Liver (tissue), 9 donors: ENCODE measurements around the gene ACTR8. TPM values are rescaled to one million over a fixed set of nuclear protein-coding genes. Genes with fewer than 3 reads are reported as not detected.

Source experiments
- DNase-seq: peaks from one replicate; pipeline ENCODE4 v3.0.0-alpha.2; 2017; ENCODE audit warnings: low spot score
- H3K27ac ChIP-seq, 2 donors: one replicate each; pipeline ENCODE4 v1.7.0; 2013; ENCODE audit warnings: inconsistent platforms in 2 of 2, low read length in 2 of 2, control low read depth in 1 of 2, low read depth in 1 of 2, mild to moderate bottlenecking in 1 of 2
- H3K27me3 ChIP-seq, 4 donors: one replicate each; pipeline versions ENCODE4 v1.6.1 to v1.7.0; 2013; ENCODE audit warnings: low read length in 3 of 4, inconsistent platforms in 1 of 4, mild to moderate bottlenecking in 1 of 4, moderate library complexity in 1 of 4; ENCODE audit not compliant: control insufficient read depth in 4 of 4, insufficient read depth in 4 of 4
- H3K36me3 ChIP-seq, 4 donors: one replicate each; pipeline versions ENCODE4 v1.6.1 to v1.7.0; 2013; ENCODE audit warnings: low read length in 3 of 4, mild to moderate bottlenecking in 3 of 4, low read depth in 1 of 4, moderate library complexity in 1 of 4; ENCODE audit not compliant: control insufficient read depth in 4 of 4, insufficient read depth in 3 of 4
- H3K4me1 ChIP-seq, 4 donors: one replicate each; pipeline versions ENCODE4 v1.6.1 to v1.7.0; 2013; ENCODE audit warnings: low read length in 3 of 4, mild to moderate bottlenecking in 3 of 4, moderate library complexity in 1 of 4; ENCODE audit not compliant: control insufficient read depth in 4 of 4, insufficient read depth in 4 of 4
- H3K4me3 ChIP-seq, 3 donors: one replicate each; pipeline versions ENCODE4 v1.6.1 to v1.7.0; 2013; ENCODE audit warnings: low read length in 3 of 3, control low read depth in 1 of 3, low read depth in 1 of 3, mild to moderate bottlenecking in 1 of 3
- H3K9ac ChIP-seq, 2 donors: one replicate each; pipeline ENCODE4 v1.7.0; 2013; ENCODE audit warnings: low read length in 2 of 2, mild to moderate bottlenecking in 2 of 2, moderate library complexity in 2 of 2, control low read depth in 1 of 2, low read depth in 1 of 2
- H3K9me3 ChIP-seq, 4 donors: one replicate each; pipeline versions ENCODE4 v1.6.1 to v1.7.0; 2013; ENCODE audit warnings: low read length in 3 of 4; ENCODE audit not compliant: control insufficient read depth in 4 of 4
- EGR1 ChIP-seq, 2 donors: IDR thresholded peaks; 2 replicates each; pipeline ENCODE4 v1.6.1; 2016 to 2018; ENCODE audit warnings: antibody characterized with exemption in 2 of 2, low read depth in 2 of 2
- FOXA1 ChIP-seq: IDR thresholded peaks from 2 replicates; pipeline ENCODE4 v1.6.1; 2016; ENCODE audit warnings: antibody characterized with exemption
- FOXA2 ChIP-seq: IDR thresholded peaks from 2 replicates; pipeline ENCODE4 v1.6.1; 2016; ENCODE audit warnings: antibody characterized with exemption
- GABPA ChIP-seq, 2 donors: IDR thresholded peaks in 1 of 2; conservative IDR thresholded peaks in 1 of 2; 2 replicates each; pipeline ENCODE4 v1.6.1; 2016; ENCODE audit warnings: antibody characterized with exemption in 2 of 2, mild to moderate bottlenecking in 1 of 2, moderate library complexity in 1 of 2
- HNF4A ChIP-seq, 2 donors: conservative IDR thresholded peaks; 2 replicates each; pipeline ENCODE4 v1.6.1; 2016; ENCODE audit warnings: antibody characterized with exemption in 2 of 2, mild to moderate bottlenecking in 2 of 2
- HNF4G ChIP-seq: IDR thresholded peaks from 2 replicates; pipeline ENCODE4 v1.6.1; 2016; ENCODE audit warnings: antibody characterized with exemption
- JUND ChIP-seq, 2 donors: IDR thresholded peaks; 2 replicates each; pipeline ENCODE4 v1.6.1; 2016; ENCODE audit warnings: antibody characterized with exemption in 2 of 2
- NR2F2 ChIP-seq: IDR thresholded peaks from 2 replicates; pipeline ENCODE4 v1.6.1; 2016; ENCODE audit warnings: antibody characterized with exemption
- RXRA ChIP-seq, 2 donors: IDR thresholded peaks; 2 replicates each; pipeline ENCODE4 v1.6.1; 2017 to 2018; ENCODE audit warnings: antibody characterized with exemption in 2 of 2, mild to moderate bottlenecking in 1 of 2
- SP1 ChIP-seq: IDR thresholded peaks from 2 replicates; pipeline ENCODE4 v1.6.1; 2018; ENCODE audit warnings: antibody characterized with exemption, mild to moderate bottlenecking
- TAF1 ChIP-seq: conservative IDR thresholded peaks from 2 replicates; pipeline ENCODE4 v1.6.1; 2016; ENCODE audit warnings: antibody characterized with exemption, mild to moderate bottlenecking
- YY1 ChIP-seq: IDR thresholded peaks from 2 replicates; pipeline ENCODE4 v1.6.1; 2016; ENCODE audit warnings: antibody characterized with exemption, mild to moderate bottlenecking
- WGBS: extraction: QIAGEN DNeasy Blood & Tissue Kit; methylation state at CpG from one replicate; pipeline ENCODE4 v1.1.7; 2013; 5-methylcytosine and 5-hydroxymethylcytosine counted together
- polyA plus RNA-seq, 2 donors: library from polyadenylated mRNA; stranded (reverse) in 1 of 2; unstranded in 1 of 2; fragments of 200-250 nt in 1 of 2; fragments of >200 nt in 1 of 2; fragmentation: Nextera tagmentation in 1 of 2; extraction: Ambion mirVana in 1 of 2; gene quantifications; one replicate each; pipeline versions ENCODE4 v1.2.1 to v1.2.3, GENCODE V29; 2013 to 2015
- total RNA-seq, 2 donors: library from RNA; depleted of rRNA; stranded (reverse); fragments of >200 nt; gene quantifications; one replicate each; pipeline ENCODE4 v1.2.3, GENCODE V29; 2014
- TF ChIP-seq, protein P1 (sequence below): IDR thresholded peaks from 2 replicates; pipeline ENCODE4 v1.6.1; 2016; ENCODE audit warnings: antibody characterized with exemption
- TF ChIP-seq, protein P2 (sequence below): fragments of 150-350 bp; IDR thresholded peaks from 2 replicates; pipeline ENCODE4 v1.5.1; 2017; ENCODE audit warnings: improper control_type of control experiment, low read depth, low read length; ENCODE audit not compliant: missing input control
- TF ChIP-seq, protein P3 (sequence below): IDR thresholded peaks from 2 replicates; pipeline ENCODE4 v1.6.1; 2016; ENCODE audit warnings: antibody characterized with exemption
- TF ChIP-seq, protein P4 (sequence below): IDR thresholded peaks from 2 replicates; pipeline ENCODE4 v1.6.1; 2016; ENCODE audit warnings: antibody characterized with exemption
- TF ChIP-seq, protein P5 (sequence below): IDR thresholded peaks from 2 replicates; pipeline ENCODE4 v1.6.1; 2016; ENCODE audit warnings: antibody characterized with exemption, mild to moderate bottlenecking
- donor health status: healthy.
- donor health status: healthy.
- donor health status: healthy.
- donor health status: healthy.
- donor health status: healthy.

ACTR8 gene
- total and polyA plus RNA-seq, 4 donors = 3.2 to 16.7 (median 7.7) TPM

DNA sequence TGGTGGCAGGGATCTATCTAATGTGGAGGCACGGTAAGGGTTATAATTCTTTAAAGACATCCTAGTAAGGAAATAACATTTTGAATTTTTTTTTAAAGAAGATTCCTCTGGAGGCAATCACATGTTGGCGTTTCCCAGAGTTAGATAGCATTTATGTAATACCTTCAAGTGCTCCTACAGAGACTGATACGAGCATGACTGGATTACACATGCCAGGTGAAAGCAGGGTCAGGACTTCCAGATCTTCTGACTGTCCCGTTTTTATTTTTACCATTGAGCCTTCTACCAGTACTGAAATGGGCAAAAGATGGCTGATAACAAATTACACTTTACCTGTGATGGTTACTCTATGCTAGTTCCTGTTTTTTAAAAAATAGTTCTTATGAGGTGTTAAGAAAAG, 21.8 kb downstream of the ACTR8 start:
- H3K27ac ChIP-seq = no peak overlapping the region
- H3K27me3 ChIP-seq = no peaks in the 10 kb centered on the region
- TF ChIP-seq FOXA1 = no peak
- TF ChIP-seq FOXA2 = no peak
- TF ChIP-seq, protein P1, sequence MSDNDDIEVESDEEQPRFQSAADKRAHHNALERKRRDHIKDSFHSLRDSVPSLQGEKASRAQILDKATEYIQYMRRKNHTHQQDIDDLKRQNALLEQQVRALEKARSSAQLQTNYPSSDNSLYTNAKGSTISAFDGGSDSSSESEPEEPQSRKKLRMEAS = no peak
- no peak for TF ChIP-seq SP1
- TF ChIP-seq, protein P2, sequence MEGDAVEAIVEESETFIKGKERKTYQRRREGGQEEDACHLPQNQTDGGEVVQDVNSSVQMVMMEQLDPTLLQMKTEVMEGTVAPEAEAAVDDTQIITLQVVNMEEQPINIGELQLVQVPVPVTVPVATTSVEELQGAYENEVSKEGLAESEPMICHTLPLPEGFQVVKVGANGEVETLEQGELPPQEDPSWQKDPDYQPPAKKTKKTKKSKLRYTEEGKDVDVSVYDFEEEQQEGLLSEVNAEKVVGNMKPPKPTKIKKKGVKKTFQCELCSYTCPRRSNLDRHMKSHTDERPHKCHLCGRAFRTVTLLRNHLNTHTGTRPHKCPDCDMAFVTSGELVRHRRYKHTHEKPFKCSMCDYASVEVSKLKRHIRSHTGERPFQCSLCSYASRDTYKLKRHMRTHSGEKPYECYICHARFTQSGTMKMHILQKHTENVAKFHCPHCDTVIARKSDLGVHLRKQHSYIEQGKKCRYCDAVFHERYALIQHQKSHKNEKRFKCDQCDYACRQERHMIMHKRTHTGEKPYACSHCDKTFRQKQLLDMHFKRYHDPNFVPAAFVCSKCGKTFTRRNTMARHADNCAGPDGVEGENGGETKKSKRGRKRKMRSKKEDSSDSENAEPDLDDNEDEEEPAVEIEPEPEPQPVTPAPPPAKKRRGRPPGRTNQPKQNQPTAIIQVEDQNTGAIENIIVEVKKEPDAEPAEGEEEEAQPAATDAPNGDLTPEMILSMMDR = no peak
- TF ChIP-seq RXRA (IDR thresholded peaks at IDR 0.05) = no peak
- TF ChIP-seq, protein P3, sequence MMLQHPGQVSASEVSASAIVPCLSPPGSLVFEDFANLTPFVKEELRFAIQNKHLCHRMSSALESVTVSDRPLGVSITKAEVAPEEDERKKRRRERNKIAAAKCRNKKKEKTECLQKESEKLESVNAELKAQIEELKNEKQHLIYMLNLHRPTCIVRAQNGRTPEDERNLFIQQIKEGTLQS = no peak
- TF ChIP-seq, protein P4, sequence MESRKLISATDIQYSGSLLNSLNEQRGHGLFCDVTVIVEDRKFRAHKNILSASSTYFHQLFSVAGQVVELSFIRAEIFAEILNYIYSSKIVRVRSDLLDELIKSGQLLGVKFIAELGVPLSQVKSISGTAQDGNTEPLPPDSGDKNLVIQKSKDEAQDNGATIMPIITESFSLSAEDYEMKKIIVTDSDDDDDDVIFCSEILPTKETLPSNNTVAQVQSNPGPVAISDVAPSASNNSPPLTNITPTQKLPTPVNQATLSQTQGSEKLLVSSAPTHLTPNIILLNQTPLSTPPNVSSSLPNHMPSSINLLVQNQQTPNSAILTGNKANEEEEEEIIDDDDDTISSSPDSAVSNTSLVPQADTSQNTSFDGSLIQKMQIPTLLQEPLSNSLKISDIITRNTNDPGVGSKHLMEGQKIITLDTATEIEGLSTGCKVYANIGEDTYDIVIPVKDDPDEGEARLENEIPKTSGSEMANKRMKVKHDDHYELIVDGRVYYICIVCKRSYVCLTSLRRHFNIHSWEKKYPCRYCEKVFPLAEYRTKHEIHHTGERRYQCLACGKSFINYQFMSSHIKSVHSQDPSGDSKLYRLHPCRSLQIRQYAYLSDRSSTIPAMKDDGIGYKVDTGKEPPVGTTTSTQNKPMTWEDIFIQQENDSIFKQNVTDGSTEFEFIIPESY = no peak
- TF ChIP-seq HNF4A (conservative IDR thresholded peaks at IDR 0.05) = no peak
- no peak for TF ChIP-seq NR2F2
- TF ChIP-seq, protein P5, sequence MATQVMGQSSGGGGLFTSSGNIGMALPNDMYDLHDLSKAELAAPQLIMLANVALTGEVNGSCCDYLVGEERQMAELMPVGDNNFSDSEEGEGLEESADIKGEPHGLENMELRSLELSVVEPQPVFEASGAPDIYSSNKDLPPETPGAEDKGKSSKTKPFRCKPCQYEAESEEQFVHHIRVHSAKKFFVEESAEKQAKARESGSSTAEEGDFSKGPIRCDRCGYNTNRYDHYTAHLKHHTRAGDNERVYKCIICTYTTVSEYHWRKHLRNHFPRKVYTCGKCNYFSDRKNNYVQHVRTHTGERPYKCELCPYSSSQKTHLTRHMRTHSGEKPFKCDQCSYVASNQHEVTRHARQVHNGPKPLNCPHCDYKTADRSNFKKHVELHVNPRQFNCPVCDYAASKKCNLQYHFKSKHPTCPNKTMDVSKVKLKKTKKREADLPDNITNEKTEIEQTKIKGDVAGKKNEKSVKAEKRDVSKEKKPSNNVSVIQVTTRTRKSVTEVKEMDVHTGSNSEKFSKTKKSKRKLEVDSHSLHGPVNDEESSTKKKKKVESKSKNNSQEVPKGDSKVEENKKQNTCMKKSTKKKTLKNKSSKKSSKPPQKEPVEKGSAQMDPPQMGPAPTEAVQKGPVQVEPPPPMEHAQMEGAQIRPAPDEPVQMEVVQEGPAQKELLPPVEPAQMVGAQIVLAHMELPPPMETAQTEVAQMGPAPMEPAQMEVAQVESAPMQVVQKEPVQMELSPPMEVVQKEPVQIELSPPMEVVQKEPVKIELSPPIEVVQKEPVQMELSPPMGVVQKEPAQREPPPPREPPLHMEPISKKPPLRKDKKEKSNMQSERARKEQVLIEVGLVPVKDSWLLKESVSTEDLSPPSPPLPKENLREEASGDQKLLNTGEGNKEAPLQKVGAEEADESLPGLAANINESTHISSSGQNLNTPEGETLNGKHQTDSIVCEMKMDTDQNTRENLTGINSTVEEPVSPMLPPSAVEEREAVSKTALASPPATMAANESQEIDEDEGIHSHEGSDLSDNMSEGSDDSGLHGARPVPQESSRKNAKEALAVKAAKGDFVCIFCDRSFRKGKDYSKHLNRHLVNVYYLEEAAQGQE = no peak
- no peak for TF ChIP-seq TAF1
- 89% methylated on average over 4 of the region's 4 CpGs for WGBS
- no peak overlapping the region for H3K4me3 ChIP-seq
- peaks cover 4 to 39% (median 23%) of the 10 kb centered on the region in 4 donors for H3K36me3 ChIP-seq
- H3K9me3 ChIP-seq = no peaks in the 10 kb centered on the region
- no peak overlapping the region for H3K9ac ChIP-seq
- no peak for DNase-seq
- H3K4me1 ChIP-seq = peaks cover 0 to 6% (median 3%) of the 10 kb centered on the region in 4 donors

DNA sequence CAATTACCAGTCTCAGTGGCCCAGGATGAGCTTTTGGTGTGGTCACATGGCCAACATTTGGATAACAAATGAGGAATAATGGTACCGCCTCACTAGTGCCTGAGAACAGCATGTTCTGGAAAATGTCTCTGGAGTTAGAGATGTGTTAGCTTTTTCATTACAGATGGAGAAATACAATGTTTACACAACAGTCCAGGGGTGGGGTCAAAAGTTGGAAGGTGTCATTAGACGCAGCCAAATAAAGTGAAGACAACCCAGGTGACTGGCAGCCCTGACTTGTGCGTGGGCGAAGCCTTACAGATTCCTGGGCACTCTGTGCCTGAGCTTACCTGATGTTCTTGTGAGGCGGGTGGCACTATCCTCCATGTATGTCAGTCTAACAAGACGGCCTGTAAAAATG, 22.8 kb downstream of the ACTR8 start:
- Histone ChIP-seq H3K27ac (peak overlapping the region in 1 of 2 donors; percentile 28), H3K27me3 (no peaks in the 10 kb centered on the region), H3K4me3 (no peak overlapping the region), H3K9me3 (no peaks in the 10 kb centered on the region), H3K4me1 (peaks cover 0 to 6% (median 3%) of the 10 kb centered on the region in 4 donors), H3K36me3 (peaks cover 4 to 29% (median 17%) of the 10 kb centered on the region in 4 donors), H3K9ac (no peak overlapping the region)
- DNase-seq = no peak
- 79% methylated on average over 6 of the region's 6 CpGs for WGBS
- TF ChIP-seq JUND (IDR thresholded peaks at IDR 0.05) (no peak), GABPA (IDR thresholded peaks at IDR 0.05 in 1 of 2, conservative IDR thresholded peaks at IDR 0.05 in 1 of 2) (no peak), EGR1 (IDR thresholded peaks at IDR 0.05; ENCODE audit: low read depth in 2 of 2) (peak in 1 of 2 donors; percentile 51), FOXA1 (no peak), RXRA (IDR thresholded peaks at IDR 0.05) (peak; percentile 45 to 67), HNF4G (no peak), HNF4A (conservative IDR thresholded peaks at IDR 0.05) (peak; percentile 61 to 62), TAF1 (no peak), YY1 (peak; percentile 36), SP1 (peak; percentile 66)
- TF ChIP-seq, protein P4 = peak; percentile 37
- TF ChIP-seq, protein P1 = peak; percentile 19
- TF ChIP-seq, protein P2 = no peak
